Activated CD4-positive, alpha-beta T cell treated with anti-CD3 and anti-CD28 coated beads, Interleukin-2, amount 10 ng/mL, durations not matched to agents 7 days and 5 days (primary cell): Measurements from ENCODE around the gene DLGAP4. TPM values are rescaled to one million over a fixed set of nuclear protein-coding genes. Genes with fewer than 3 reads are reported as not detected.

ENCODE experiments used
- total RNA-seq, 2 experiments: library from RNA; stranded (reverse); gene quantifications; one replicate each; pipeline ENCODE4 v1.2.3, GENCODE V29; 2021

The DLGAP4 gene
- total RNA-seq, 2 experiments from 2014 or later: 26.2 to 29.5 TPM

Other genes with a start within 250 kb of the DLGAP4 start
- gene EPB41L1, start 151.6 kb upstream of the DLGAP4 start, total RNA-seq: under 1 TPM in 1 of 2 experiments, not detected in 1; 0.22 TPM
- gene AAR2, start 69.9 kb upstream of the DLGAP4 start, total RNA-seq: 10 to 100 TPM; 22.5 to 23.0 TPM
- under 1 TPM; 0.25 to 0.42 TPM for gene MYL9, start 235.2 kb downstream of the DLGAP4 start, total RNA-seq